GM21423 (cell line): ENCODE results near the gene TMEM271.

ENCODE experiments used
- ATAC-seq: cut with Tn5 transposase; IDR thresholded peaks from one replicate; pipeline ENCODE4 v1.9.1; 2021; ENCODE audit warnings: mild to moderate bottlenecking, moderate library complexity; ENCODE audit not compliant: unreplicated experiment

TMEM271 gene, protein sequence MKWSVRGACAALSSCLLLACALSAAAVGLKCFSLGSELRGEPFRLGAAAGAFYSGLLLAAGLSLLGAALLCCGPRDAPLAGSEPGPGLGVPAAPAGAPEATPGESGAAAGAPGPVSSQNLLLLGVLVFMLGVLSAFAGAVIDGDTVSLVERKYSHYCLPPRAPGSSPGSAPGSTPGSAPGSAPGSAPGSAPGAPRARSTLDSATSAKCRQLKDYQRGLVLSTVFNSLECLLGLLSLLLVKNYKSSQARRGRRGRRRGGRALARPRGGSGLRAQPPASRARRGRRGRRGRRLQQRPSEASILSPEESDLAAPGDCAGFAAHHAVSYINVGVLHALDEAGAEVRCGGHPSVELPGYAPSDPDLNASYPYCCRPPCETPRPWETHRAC

DNA sequence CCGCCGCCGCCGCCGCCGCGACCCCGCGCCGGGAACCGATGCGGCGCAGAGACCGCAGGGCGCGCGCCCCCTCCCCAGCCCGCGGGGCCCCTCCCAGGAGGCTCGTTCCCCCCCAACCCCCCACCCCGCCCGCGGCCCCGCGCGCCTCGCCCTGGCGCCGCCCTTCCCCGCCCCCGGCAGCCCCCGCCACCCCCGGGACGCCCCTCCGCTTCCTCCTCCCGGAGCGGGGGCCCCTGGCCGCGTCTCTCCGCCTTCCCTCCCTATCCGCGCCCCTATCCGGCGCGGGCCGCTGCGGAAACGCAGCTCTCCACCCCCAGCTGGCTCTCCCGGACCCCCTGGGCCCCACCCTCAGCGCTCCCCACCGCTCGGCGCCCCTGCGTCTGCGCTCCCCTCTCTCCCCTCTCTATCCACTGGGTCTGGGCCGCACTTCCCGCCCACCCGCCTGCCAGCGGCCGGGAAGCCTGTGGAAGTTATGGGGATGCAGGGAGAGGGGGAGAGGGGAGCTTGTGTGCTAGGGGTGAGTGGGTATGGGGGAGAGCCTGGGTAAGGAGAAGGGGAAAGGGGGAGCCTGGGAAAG, at the start of gene TMEM271:
TSS of gene TMEM271 (minus strand) at position 51 of the 577 bp plus-strand sequence. CDS start 233 bp downstream, outside the sequence.
- no peak for ATAC-seq

DNA sequence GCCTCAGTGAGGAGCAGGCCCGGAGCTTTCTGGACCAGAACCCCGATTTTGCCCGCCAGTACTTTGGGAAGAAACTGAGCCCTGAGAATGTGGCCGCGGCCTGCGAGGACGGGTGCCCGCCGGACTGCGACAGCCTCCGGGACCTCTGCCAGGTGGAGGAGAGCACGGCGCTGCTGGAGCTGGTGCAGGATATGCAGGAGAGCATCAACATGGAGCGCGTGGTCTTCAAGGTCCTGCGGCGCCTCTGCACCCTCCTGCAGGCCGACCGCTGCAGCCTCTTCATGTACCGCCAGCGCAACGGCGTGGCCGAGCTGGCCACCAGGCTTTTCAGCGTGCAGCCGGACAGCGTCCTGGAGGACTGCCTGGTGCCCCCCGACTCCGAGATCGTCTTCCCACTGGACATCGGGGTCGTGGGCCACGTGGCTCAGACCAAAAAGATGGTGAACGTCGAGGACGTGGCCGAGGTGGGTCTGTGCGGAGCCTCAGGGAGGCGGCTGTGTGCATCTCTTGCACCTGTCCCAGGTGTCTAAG, 49.6 kb upstream of the TMEM271 start:
- no peak for ATAC-seq

DNA sequence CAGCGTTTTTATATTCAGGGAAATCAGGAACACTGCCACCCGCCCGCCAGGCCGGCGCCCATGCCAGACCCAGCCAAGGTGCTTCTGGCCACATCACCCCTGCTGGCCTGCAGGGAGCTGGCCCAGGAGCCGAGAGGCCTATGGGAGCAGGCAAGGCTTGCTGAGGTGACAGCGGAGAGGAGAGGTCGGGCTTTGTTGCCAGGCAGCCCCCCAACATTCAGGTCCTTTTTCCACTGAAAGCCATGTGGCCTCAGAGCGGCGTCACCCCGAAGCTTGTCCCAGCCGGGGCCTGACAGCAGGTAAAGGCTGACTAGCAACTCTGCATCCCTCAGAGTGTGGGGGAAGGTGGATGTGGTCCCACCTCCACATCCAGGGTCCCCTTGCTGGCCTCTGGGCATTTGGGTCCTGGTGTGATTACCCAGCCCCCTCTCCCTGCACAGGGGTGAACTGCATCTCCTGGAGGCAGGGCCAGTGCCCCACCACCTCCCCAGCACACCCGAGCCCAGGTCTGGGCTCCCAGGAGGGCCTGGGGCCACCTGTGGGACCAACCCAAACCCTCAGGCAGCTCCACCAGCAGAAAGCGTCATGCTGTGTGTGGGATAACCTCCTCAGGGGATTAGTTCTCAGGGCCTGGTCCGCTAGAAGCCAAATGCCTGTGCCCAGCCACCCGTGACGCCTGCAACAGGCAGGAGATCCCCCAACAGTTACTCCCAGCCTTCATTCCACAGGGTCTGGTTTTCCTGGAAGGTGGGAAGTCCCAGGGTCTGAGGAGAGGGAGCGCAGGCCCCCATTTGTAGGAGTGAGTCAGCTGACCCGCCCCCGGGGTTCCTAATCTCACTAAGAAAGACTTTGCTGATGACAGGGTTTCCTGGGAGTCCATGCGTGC, 48.9 kb upstream of the TMEM271 start, which contains the start of gene PDE6B:
TSS of gene PDE6B (plus strand) at position 869 of the 886 bp plus-strand sequence. CDS start 54 bp downstream, outside the sequence.
- ATAC-seq = no peak

DNA sequence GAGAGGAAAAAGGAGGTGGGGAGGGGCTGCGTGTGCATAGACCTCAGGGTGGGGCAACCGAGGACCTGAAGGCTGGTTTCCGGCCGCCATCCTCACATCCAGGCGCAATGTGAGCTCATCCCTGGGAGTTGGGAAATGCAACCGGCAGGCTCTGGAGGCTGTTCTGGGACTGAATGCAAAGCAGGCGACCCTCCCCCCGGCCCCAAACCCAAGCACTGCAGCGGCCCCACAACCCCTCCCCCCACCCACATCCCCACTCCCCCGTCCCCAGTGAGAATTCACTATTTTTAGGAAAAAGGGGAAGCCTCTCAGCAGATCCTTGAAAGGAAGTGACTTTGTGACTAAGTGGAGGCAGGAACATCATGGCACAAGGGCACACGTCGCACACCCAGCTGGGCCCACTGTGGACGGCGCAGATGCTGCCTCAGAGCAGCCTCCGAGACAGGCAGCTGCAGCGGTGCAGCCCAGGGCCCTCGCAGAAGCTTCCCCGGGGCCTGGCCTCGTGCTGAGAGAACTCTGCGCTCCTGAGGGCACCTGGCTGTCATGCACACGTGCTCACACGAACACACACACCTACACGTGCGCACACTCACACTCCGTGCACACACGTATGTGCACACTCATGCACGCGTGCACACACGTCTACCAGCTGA, 47.9 kb upstream of the TMEM271 start:
- ATAC-seq = no peak

DNA sequence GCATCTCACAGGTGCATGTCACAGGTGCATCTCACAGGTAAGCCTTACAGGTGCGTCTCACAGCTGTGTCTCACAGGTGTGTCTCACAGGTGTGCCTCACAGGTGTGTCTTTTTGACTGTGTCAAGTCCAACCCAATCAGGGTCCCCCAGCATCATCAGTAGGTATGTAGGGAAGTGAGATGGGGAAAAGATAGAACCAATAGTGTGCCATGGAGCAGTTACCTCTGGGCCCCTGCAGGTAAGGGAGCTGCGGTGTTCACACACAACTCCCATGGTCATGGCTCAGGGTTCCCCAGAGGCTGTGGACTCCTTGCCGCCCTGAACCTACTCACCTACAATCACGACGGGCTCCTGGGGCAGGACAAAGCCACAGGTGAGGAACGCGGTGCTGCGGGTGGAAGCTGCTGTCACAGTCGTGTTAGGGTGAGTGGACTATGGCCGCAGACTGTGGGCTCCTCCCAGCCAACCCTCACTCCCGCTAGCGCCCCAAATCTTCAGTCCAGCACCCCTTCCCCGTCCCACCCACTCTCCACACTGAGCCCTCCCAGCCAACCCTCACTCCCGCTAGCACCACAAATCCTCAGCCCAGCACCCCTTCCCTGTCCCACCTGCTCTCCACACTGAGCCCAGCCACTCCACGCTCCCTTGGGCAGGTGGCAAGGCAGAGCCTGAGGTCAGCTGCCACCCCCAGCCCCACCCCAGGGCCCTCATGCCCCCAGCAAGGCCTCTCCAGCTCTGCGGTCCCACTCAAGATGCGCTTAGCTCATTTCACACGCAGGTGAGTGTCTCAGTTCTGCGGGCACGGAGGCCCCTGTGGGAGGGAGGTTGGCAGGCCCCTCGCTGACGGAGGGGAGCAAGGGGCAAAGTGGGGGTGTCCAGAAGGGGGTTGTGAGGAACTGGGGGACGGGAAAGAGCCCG, 47.2 kb upstream of the TMEM271 start:
- ATAC-seq = no peak

DNA sequence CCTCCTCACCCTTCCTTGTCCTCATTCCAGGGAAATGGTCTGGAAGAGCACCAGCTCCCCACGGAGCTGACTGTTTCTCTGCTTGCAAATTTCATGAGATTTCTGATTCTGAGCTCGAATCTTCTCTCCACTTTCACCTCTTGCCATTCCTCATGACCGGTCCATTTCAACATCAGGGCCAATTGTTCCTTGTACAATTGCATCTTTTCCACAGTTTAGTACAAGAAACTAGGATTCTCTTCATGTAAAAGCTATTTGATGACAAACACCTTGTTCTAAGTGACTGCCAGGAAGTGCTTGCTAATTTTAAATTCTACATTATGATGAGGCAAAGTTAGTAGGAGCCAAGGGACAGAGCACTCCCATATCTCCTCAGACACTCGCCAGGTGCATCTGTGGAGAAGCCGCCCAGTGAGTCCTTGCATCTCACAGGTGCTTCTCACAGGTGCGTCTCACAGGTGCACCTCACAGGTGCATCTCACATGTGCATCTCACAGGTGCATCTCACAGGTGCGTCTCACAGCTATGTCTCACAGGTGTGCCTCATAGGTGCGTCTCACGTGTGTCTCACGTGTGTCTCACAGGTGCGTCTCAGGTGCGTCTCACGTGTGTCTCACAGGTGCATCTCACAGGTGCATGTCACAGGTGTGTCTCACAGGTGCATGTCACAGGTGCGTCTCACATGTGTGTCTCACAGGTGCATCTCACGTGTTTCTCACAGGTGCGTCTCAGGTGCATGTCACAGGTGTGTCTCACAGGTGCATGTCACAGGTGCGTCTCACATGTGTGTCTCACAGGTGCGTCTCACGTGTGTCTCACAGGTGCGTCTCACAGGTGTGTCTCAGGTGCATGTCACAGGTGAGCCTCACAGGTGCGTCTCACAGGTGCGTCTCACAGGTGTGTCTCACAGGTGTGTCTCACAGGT, 46.2 kb upstream of the TMEM271 start:
- no peak for ATAC-seq

DNA sequence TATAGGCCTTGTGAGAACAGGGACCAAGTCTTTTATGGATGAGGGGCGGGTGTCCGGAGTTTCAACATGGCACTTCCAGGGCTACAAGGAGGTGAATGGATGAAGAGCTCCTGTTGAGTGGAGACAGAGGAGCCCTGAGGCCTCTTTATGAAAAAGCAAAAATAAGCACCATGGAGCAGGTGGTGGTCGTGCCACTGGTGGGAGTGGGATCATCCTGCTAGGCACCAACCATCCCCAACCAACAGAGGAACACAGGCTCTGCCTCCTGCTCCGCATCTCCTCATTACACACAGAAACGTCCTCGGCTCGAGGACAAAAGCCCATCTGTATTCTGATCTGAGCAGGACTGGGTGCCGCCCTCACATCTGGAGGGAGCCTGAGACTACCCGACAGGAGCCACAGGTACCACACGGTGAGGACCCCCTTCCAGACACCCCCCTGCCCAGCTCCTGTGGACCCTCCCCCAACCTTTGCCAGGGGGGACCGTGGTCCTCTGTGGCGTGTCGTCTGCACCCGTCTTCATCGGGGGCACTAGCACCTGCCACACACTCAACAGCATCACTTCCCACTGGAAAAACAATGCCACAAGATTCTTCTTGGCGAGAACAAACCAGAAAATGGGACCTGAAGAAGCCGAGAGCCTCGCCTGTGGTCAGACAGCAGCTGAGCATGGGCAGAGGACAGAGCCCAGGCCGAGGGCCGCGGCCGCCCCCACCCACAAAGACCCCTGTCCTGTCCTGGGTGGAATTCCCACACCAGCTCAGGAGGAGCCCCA, 45.4 kb upstream of the TMEM271 start:
- no peak for ATAC-seq

DNA sequence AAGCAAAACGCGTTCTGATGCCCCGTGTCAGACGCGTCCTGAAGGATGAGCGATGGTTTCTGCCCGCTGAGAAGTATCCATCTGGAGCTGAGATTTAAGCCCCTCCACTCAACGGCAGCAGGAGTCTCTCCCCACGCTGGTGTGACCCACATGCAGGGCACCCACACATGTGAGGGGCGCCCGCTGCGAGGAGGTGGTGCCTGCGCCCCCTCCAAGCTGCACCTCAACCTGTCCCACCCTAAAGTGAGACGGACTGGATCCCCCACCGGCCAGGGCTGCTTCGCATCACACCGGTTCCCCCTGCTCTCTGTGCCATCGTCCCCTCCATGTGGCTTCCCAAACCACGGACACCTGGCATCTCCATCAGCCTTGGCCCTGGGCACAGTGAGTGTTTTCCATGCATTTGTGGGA, 44.8 kb upstream of the TMEM271 start:
- no peak for ATAC-seq

DNA sequence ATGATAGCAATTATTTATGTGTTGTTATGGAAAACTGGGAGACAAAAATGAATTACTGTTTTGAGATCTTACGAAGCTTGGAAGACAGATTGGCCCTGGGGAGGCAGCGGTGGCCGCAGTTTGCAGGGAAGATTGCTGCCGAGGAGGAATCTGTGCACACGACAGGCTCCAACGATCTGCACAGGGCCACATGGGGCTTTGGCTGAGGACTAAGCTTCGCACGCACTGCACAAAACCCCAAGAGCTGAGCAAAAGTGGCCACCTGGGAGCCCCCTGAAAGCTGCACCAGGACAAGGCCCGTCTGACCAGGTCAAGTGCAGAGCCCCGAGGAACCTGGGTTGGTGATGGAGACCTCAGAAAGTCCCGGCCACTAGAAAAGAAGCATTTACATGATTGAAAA, 44.1 kb upstream of the TMEM271 start:
- no peak for ATAC-seq

DNA sequence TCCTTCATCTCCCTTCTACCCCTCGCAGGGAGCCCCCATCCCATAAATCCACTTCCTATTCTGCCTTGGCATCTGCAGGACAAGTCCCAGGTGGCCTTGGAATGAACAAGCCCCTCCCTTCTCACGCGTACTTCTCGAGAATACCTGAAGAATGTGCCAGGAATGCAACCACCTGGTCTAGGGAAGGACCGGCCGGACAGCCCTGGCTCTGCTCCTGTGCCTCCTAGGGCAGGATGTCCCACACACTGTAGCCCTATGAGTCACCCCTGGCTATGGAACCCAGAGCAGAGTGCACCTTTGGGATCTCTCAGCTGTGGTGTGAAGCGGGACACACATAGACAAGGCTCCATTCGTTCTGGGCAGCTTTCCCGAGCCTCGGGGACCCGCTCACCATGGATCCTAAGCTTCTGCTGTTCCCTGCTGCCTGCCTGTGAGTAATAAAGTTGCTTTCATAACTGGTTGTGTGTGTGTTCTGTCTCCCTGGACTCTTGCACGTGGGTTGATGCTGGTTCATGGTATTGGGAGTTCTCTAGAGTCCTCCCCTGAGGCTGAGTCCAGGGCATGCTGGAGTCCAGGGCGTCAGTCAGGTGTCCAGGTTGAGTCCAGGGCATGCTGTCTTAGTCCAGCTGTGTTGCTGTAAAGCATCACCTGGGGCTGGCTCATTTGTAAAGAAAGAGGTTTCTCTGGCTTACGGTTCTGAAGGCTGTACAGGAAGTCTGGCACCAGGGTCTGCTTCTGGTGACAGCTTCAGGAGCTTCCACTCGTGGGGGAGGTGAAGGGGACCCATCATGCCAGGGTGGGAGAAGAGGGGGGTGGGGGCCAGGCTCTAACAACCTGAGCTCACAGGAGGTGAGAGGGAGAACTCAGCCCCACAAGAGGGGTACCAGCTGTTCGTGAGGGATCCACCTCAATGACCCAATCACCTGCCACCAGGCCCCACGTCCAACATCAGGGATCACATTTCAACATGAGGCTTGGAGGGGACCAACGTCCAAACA, 41.8 kb upstream of the TMEM271 start:
- ATAC-seq = no peak

DNA sequence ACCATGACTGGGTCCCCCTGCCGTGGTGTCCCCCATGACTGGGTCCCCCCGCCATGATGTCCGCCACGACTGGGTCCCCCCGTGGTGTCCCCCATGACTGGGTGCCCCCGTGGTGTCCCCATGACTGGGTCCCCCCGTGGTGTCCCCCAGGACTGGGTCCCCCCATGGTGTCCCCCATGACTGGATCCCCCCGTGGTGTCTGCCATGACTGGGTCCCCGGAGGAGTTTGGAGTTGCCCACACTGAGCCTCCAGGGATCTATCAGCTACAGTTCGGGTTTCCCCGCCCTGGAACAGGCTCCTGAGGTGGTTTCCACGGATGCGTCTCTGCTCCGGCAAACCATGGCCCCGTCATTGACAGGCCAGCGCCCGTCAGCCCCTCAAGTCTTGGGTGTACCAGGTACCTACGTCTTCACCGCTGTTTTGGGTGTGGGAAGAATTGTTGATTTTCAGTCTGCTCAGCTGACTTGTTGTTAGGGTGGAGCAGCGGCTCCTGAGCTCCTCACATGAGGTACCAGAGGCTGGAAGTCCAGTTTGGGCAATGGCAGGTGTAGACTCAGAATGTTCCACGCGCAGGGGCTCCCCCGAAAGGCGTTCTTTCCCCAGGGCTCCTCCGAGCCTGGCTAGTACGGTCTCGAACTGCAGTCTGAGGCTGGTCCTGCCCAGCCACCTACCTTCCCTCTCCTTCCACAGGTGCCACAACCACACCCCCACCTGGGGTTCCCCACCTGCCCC, 41.0 kb upstream of the TMEM271 start:
- no peak for ATAC-seq

DNA sequence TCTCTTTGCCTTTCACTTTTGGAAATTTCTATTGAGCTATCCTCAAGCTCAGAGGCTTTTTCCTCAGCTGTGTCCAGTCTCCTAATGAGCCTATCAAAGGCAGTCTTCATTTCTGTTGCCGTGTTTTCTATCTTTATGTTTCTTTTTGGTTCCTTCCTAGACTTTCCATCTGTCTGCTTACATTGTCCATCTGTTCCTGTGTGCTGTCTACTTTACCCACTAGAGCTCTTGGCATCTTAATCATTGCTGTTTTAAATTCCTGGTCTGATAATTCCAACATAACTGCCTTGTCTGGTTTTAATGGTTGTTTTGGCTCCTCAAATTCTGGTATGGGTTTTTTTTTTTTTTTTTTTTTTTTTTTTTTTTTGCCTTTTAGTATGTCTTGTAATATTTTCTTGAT, 40.0 kb upstream of the TMEM271 start:
- no peak for ATAC-seq

DNA sequence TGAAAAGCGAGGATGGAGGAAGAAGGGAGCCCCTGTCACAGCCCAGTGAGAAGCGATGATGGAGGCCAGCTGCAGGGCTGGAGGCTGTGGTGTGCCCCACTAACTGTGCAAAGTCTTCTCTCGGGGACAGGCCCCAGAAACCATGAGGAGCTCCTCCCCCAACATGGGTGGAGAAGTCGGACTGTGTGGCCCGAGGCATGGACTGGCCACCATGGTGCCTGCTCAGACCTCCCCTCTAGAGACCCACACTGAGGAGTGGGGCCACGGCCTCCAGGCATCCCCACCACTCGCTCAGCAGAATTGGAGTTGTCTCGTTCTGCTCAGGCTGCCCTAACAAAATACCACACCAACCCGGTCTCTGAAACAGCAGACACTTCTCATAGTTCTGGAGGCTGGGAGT, 37.0 kb upstream of the TMEM271 start:
- ATAC-seq = no peak

DNA sequence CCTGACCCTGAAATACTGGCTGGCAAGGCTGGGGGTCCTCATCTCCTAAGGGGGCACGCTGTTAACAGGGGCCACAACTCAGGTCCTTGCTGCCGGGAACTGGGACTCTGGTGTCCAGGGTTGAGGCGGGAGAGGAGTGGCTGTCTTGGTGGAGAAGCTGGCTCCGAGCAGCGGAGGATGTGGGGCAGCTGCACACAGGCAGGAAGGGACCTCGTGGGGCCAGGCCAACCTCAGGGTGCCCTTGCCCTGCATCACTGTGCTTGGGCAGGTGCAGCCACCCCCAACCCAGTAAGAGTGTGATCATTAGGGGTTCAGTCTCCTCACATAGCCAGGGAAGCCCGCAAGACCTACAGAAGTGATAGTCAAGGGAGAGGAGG, 36.6 kb upstream of the TMEM271 start:
- ATAC-seq = no peak

DNA sequence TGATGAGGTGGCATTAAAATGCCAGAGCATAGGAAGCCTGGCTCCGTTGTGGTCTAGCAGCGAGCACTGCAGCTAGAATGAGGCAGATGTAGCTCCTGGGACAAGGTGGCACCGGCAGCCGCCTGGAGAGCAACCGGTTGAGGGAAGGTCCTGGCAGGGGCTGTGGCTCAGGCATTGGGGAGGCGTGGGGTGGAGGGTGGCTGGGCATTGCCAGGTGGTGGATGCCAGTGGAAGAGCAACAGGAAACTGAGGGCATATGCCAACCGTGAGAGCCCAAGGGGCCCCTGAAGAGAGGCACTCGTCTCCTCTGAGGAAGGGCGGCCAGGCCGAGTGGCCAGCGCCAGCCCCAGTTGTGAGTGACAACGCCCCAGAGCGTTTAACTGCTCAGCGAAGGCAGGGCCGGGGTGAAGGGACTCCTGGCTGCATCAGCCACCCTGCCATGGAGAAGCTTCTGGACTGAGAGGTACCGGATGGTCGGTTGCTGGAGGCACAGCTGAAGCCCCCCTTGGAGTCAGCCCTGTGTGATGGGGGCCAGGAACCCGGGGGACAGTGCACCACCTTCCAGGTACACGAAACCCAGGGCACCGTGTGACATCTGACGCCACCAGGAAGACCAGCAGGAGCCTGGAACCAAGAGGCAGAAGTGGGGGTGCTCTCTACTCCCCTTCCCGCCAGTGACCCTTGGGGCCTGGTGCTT, 36.1 kb upstream of the TMEM271 start:
- ATAC-seq = no peak
